GM12864 (cell line): ENCODE data around the gene EDAR.

Experiments
- DNase-seq: peaks from one replicate; pipeline ENCODE4 v3.0.0-alpha.2; 2011; ENCODE audit warnings: low read depth
- H3K4me3 ChIP-seq: 2 replicates; pipeline ENCODE4 v1.5.1; 2011; ENCODE audit warnings: mild to moderate bottlenecking, low read depth, low read length, control low read depth
- CTCF ChIP-seq: IDR thresholded peaks from 2 replicates; pipeline ENCODE4 v1.5.1; 2011; ENCODE audit warnings: low read depth, mild to moderate bottlenecking, moderate library complexity, low read length, control low read depth, inconsistent platforms; ENCODE audit errors: missing control alignments

The EDAR gene

GRCh38 chr2:109017017-109017416 lies 28.0 kb upstream of the EDAR start:
- no peak for TF ChIP-seq CTCF
- DNase-seq, result no peak
- H3K4me3 ChIP-seq, result no peak overlapping the region

- no peak for DNase-seq
- TF ChIP-seq CTCF, result no peak
- no peak overlapping the region for H3K4me3 ChIP-seq
Measured at GRCh38 chr2:109016376-109016775, 27.4 kb upstream of the EDAR start.

GRCh38 chr2:109014476-109014875 lies 25.5 kb upstream of the EDAR start:
- DNase-seq, result no peak
- TF ChIP-seq CTCF, result no peak
- no peak overlapping the region for H3K4me3 ChIP-seq

GRCh38 chr2:109013051-109013450 lies 24.0 kb upstream of the EDAR start:
- TF ChIP-seq CTCF, result no peak
- no peak overlapping the region for H3K4me3 ChIP-seq
- DNase-seq, result no peak

- TF ChIP-seq CTCF, result no peak
- no peak for DNase-seq
- H3K4me3 ChIP-seq, result no peak overlapping the region
Measured at GRCh38 chr2:109009920-109010610, 21.0 kb upstream of the EDAR start.

- TF ChIP-seq CTCF, result no peak
- H3K4me3 ChIP-seq, result no peak overlapping the region
- no peak for DNase-seq
Measured at GRCh38 chr2:109006971-109007370, 18.0 kb upstream of the EDAR start.

GRCh38 chr2:109005686-109006204 lies 16.7 kb upstream of the EDAR start:
- DNase-seq, result no peak
- no peak for TF ChIP-seq CTCF
- H3K4me3 ChIP-seq, result no peak overlapping the region
